ENCODE results near the gene RAB3B.

RAB3B gene

DNA sequence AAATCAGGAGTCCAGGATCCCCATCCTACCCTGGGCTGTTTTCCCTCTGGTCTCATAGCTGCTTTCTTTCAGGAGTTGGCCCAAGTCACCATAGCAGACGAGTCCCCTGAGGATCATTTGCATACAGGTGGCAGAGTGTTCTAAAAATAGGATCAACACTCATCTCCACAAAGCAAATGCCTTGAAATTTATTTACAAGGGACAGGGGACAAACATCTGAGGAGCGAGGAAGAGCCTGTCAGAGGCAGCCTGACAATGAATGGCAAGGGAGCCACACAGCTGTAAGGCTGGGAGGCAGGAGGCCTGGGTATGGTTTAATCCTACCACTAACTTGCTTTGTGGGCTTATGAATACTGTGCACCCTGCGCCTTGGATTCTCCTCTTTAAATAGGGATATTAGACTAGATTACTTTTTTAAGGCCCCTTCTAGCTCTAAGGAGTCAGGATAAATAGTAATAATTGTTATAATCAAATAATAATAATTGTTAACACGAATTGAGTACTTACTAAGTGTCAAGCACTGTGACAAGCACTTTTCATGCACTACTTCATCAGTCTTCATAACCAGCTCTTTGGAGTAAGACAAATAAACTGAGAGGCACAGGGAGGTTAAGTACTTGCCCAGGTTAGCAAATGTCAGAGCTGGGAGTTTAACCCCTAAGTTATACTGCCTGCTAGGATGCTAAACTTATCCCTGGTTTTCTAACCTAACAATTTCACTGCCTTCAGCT lies 34.5 kb downstream of the RAB3B start:
- no peak for DNase-seq

DNA sequence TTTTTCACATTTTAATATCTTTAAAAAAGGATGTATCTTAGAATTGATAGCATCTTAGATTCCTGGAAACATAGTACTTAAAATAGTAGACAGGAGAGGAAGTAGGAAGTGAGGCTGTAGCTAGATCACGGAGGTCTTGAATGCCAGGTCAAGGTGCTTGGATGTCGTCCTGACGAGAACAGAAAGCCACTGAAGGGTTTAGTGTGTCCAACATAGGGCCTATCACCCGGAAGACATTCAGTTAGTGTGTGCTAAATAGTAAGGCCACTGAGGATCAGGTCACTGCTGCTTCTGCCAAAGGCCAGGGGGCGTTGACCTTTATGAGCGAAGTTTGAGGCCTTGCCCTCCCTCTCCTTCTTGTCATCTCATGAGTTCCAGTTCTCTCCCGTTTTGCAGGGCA lies 35.7 kb downstream of the RAB3B start:
- DNase-seq, result no peak

DNA sequence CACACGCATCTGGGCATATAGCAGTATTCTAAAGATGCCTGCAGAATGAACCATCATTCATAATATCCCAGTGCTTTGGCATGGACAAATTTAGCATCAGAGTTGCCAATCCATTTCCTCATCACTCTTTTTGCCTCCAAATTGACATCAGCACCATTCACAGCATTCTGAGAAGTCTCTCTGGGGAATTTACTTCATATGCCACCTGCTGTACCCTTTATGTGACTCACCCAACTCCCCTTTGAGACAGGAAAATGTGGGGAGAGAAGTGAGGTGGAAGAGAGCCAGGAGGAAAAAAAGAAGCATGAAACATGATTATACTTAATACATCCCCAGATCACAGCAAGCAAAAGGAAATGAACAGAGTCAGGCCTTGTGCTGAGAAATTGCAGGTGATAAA lies 37.4 kb downstream of the RAB3B start:
- no peak for DNase-seq

DNA sequence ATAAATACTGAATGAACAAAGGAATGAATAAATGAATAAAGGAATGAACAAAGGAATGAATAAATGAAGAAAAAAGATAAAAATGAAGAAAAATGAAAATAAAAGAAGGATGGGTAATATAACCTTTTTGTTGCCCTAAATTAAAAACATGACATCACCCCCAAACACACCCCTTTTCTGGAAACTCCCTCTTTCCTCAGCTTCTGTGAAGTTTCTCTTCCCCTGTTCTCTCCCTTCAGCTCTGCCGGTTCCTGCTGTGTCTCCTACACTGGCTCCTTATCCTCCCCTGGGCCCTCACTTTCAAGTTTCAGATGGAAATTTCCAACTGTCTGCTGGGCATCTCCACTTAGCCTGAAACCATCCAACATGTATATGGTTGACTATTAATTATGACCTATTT lies 37.9 kb downstream of the RAB3B start:
- DNase-seq, result no peak

DNA sequence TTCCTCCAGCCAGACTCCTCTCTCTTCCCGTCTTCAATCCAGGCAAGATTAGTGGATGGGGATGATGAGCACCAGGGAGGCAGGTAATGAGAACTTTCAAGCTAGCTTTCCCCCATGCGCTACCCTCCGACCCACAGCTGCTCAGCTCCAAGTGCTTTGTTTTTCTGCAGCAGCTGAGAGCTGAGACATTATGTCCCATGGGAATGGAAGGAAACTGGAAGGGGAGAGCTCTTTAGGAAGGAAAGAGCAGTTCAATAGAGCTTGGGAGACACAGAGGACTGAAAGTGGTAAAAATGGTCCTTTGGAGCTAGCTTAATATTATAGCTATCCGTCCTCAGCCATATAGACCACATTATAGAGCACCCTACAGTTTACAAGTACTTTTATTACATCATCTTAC lies 39.8 kb downstream of the RAB3B start:
- no peak for DNase-seq

DNA sequence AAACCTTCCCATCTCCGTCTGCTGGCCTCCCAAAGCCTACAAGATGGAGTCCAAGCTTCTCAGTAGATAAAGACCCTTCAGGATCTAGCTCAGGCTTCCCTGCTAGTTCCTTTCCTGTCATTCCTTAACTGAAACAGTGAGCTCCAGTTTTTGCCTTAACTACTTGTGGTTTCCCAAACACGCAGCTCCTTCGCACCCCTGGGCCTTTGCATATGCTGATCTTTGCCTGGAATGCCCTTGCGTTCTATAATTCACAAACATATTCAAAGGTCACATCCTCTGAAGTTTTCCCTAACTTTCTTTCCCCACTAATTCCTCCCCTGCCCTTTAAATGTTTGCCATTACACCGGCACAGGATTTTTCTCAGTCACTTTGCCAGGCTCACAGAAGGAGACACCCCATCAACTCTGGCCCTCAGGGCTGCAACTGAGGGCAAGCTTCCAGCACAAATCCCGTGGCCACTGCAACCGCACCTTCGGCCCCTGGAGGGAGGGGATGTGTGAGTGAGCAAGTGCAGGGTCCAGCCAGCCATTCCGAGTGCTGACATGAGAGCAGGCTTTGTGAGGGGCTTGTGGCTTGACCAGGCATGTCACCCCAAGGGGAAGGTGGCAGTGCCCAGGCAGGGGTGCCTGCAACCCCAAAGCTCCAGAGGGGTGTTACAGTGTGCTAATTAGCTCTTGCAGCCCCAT lies 41.3 kb downstream of the RAB3B start:
- no peak for DNase-seq

DNA sequence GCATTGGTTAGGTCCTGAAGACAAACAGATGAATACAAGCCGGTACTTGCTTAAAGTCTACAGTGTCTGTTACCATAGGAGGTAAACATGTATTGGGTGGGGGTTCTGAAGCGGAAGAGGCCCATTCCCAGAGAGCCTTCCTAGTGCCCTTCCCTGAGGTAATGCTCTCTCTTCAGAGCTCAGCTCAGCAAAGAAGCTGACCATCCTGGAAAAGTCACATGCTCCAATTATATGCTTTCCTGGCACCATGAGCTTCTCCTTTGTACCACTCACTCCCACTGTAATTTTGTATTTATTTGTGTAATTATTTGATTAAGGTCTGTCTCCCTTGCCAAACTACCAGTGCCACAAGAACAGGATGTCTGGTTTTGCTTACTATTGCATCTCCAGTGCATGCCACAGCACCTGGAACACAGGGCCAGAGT lies 42.0 kb downstream of the RAB3B start:
- DNase-seq, result no peak

DNA sequence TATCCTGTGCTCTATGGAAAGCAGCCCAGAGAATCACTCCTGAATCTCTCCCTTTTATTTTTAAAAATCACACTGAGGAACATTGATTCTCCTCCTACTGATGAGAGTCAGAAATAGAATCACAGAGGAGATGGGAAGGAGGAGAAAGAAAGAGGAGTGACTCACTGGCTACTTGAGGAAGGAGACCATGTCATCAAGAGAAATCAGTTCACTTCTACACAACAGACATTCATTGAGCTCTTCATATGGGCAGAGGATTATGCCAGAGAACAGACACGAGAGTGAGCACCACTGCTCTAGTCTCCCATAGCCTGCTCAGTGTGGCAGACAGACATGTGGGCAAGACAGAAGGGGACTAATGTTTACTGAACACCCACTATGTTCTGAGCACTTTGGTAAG lies 44.2 kb downstream of the RAB3B start:
- DNase-seq, result no peak

DNA sequence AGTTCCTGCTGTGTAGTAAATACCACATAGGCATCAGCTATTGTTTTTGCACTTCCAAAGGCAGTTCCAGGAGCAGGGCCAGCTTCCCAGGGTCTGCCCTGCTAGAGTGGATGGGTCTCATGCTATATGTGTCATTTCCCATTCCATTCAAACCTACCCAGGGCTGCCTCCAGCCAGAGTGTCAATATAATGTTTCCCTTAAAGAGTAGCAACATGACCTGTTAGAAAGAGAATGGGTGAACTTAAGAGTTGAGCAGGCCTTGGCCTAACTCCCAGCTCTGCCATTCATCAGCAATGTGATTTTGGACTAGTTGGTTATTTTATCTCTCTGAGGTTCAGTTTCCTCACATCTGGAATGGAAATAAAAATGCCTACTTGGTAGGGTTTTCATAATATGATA lies 44.9 kb downstream of the RAB3B start:
- DNase-seq, result no peak

DNA sequence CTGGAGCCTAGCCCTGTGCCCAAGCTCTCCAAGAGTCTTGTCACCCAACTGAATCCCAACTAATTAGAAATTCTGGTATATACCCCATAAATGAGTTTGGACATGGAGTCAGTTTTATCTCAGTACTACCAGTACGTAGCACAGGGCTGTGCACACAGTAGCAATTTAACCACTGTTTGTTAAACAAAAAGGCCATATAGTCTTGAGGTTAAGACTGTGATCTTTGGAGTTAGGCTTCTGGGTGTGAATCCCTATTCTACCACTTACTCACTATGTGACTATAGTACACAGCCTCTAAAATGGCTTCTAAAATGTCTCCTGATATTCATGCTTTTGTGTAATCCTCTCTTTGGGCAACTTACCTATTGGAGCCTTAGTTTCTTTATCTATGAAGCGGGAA lies 48.2 kb downstream of the RAB3B start:
- DNase-seq, result no peak

DNA sequence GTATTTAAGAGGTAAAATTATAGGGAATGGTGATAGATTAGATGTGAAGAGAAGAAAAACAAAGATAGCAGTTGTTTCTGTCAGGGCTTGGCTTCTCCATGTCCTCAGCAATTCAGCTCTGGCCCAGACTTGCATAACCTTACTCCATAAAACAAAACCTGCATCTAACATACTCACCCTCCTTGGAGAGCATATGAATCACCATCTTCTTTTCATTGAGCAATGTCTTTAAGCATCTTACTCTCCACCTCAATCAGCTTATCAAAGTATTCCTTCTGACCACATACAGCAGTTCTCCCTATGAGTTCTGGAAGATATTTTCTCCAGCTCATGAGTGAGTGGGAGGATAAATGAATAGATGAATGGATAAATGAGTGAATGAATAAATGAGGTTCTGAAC lies 49.0 kb downstream of the RAB3B start:
- DNase-seq, result no peak

DNA sequence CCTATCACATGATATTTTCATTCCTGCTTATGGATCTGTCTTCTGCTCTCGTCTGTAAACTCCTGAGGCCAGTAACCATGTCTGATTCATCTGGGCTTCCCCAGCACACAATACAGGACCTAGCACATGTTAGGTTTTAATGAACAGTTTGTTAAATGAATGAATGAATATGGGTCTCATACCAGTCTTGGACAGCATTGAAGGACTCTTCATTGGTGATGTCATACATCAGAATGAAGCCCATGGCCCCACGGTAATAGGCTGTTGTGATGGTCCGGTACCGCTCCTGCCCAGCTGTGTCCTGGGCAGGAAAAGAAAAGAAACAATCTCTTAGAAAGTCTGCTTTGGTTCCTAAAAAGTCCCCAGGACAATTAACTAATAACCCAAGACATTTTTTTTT lies 53.4 kb downstream of the RAB3B start:
- DNase-seq, result no peak

DNA sequence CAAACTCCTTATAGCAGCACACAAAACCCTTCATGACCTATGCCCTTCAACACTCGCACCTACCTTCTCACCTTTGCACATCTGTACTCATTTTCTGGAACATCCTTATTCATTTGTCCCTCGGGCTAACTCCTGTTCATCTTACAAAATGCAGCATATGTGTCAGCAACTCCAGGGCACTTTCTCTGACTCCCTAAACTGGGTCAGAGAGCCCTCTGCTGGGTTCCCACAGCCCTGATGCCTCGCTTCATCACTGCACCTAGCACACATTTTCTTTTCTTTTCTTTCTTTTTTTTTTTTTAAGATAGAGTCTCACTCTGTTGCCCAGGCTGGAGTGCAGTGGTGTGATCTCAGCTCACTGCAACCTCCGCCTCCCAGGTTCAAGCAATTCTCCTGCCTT lies 54.0 kb downstream of the RAB3B start:
- no peak for DNase-seq

DNA sequence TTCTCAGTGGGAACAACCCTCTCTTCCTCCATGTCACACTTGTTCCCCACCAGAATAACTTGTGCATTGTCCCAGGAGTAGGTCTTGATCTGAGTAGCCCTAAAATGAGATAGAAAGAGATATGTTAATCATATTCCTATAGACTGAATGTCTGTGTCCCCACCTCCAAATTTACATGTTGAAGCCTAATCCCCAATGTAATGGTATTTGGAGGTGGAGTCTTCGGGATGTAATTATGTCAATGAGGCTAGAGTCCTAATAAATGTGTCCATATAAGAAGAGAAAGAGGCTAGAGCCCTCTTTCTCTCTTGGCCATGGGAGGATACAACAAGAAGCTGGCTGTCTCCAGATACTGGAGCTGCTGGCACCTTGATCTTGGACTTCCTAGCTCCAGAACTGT lies 57.2 kb downstream of the RAB3B start:
- no peak for DNase-seq

DNA sequence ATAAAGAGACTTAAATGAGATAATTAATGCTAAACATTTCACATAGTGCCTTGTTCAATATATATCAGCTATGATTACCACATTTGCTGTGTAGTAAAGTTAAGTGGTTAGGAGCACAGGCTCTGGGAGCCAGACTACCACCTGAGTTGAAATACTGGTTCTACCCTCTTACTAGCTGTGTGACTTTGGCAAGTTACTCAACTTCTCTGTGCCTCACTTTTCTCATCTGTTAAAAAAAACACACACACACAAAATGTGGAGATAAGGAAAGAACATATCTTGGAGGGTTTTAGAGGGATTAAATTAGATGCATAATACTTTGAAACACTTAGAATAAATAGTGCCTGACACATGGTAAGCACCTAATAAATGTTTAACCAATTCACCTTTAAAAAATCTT lies 60.2 kb downstream of the RAB3B start:
- DNase-seq, result no peak

DNA sequence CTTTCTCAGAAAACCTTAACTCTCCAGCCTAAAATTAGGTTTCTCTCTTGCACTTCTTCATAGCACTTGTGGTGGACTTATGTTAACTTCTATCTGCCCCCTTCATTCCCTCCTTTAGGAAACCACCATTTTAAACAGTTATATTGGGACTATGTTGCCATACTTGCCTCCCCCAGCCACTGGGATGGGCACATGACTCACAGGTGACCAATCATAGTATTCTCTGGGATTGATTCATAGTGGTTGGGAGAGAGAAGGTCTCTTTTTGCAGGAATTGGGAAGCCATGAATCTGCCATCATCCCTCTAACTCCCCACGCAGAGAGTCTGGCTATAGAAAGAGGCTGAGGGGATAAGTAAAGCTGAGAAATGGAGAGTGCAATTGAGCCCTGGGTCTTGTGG lies 61.6 kb downstream of the RAB3B start:
- DNase-seq, result no peak

DNA sequence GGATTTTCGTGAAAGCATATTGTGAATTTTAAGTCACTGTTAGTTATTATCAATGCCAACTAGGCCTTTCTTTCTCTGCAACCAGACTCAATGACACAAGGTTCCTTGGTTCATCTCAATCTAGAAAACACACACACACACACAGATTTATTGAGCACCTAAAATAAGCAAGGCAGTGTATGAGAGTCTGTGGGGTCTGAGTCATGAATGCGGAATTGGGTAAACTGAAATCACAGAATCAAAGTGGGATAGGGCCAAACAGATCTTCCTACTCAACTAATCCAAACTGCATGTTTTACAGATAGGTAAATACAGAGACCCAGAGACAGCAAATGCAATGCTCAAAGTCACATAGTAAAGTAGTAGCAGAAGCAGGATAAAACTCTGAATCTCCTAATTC lies 63.5 kb downstream of the RAB3B start:
- DNase-seq, result no peak

DNA sequence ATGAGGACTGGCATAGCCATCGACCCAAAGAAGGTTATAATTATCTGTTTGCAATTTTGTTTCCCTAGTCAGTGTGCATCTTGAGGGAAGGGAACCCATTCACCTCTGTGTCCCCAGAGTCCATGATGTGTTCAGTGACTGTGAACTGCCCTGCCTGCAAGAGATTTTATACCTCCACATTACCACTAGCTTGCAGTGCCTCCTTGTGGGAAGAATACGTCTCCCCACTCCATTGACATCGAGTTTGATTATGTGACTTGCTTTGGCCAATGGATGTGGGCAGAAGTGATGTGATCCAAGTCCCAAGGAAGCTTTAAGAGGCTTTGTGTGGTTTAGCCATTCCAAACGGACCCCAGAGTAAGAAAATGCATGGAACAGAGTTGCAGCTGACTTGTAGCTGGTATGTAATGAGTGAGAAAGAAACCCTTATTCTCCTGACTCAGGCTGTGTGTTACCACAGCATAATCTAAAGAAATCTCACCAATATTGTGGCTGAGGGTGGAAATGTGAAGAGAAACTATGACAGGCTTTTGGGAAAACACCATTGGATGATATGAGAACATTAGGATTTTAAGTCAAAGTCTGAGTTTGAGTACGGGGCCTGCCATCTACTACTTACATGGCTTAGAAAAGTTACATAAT lies 64.2 kb downstream of the RAB3B start:
- no peak for DNase-seq

DNA sequence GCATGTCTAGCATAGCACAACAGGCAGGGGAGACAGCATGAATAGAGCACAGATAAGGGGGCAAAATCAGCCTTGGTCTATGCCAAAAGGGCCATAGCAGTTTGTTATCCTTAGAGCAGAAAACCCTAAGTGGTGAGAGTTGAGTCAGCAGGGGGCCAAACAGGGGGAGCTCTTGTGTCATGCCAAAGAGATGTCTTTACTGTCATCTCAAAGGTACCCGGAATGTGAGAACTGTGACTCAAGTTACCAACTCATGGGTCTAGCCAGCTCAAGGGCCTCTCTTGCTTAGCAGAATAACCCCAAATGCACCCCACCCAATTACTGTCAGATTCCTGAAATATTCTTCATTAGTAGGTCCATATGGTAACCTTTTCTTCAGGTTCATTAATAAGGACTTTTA lies 66.0 kb downstream of the RAB3B start:
- DNase-seq, result no peak

DNA sequence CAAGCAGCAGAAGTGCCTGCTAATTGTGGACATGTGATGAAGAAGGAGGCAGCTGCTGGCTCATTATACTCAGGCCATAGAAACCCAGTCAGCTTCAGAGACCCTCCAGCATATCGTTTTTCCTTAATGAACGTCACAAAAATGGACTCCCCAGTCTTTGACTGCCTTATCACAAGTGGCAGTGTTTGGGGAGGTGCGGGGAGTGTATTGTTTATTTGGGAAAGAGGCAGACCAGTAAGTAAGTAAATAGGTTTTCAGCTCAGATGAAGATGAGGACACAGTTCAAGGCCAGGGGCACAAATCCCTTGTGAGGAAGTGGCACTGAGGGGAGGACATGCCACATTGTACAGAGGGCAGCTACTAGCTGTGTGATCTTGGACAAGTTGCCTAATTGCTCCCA lies 68.5 kb downstream of the RAB3B start:
- DNase-seq, result no peak

DNA sequence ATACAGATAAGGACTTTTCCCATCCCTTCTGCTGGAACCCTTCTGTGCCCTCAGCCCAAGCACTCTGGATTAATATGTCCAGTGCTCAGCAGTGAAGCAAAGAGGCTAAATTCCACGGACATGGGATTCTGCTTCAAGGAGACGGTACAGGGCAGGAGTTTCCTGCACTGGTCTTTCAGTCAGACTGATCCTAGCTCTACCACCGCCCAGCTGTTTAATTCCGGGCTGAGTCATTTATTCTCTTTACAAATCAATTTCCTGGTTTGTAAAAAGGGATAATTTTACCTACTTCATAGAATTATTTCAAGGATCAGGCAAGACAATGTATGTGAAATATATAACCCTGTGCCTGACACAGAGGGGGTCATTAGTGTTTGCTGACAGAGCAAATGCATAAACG lies 70.4 kb downstream of the RAB3B start:
- no peak for DNase-seq

DNA sequence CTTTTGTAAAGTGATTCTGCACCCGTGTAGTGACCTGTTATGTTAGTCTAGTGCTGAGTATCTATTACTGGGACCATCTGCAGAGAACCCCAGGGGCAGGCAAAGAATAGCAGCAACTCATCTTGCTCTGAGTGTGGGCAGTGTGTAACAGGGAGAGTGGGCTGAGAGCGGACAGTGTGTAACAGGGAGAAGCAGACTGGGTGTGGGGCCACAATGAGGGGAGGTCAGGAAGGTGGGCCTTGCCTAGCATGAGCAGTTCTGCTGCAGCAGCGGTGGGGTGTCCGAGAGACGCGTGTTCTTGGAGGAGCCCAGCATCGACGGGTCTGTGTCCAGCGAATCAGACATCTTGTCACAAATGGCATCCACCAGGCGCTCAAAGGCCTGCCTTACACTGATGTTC lies 70.8 kb downstream of the RAB3B start:
- DNase-seq, result no peak

DNA sequence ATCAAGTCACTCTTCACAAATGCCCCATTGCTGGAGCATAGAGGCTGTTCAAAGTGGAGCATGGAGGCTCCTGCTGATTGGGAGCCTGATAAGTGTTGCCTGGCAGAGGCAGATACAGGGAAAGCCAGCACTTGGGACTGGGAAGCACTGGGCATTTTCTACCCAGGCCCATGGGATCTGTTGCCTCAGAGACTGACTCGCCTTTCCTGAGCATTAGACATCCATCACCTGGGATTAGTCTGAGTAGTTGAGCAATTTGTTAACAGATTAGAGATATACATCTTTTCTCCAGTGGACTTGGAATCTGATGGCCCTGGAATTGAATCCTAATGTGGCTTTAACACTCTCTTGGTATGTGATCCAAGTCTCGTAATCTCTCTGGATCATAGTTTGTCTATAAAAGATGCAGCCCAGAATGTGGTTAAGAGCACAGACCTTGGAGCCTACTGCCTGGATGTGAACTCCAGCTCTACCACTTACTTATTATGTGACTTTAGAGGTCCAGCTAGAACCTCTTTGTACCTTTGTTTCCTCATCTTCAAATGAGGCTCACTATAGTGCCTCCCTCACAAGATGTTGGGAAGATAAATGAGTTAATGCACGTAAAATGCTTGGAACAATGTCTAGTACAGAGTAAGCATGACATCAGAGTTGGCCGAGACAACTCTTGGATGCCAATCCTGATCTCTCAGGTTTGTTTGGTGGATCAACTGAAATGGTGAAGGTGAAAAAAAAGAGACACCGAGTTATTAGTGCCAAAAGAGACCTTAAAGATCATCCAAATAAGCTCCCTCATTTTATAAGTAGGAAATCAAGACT lies 73.7 kb downstream of the RAB3B start:
- no peak for DNase-seq

DNA sequence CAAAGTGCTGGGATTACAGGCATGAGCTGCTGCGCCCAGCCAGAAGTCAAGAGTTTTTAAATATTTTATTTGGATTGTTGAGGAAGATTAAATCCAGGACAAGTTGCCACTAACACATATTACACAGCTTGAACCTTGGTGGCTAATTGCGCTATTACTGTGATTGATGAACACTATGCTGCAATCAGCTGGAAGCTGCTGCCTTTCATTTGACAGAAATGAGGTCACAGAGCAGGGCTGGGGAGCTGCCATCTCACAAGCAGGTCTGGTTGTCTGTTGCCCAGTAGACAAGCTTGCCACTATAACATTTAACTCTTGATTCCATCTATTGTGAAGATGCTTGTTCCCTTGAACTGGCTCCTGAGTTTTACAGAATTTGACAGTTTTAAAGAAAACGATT lies 74.5 kb downstream of the RAB3B start:
- DNase-seq, result no peak
